ENCODE data around the gene RDH5. TPM values are rescaled to one million over a fixed set of nuclear protein-coding genes. Genes with fewer than 3 reads are reported as not detected.

RDH5 gene
- total RNA-seq, 1 experiment from 2014 or later = 6.0 TPM

DNA sequence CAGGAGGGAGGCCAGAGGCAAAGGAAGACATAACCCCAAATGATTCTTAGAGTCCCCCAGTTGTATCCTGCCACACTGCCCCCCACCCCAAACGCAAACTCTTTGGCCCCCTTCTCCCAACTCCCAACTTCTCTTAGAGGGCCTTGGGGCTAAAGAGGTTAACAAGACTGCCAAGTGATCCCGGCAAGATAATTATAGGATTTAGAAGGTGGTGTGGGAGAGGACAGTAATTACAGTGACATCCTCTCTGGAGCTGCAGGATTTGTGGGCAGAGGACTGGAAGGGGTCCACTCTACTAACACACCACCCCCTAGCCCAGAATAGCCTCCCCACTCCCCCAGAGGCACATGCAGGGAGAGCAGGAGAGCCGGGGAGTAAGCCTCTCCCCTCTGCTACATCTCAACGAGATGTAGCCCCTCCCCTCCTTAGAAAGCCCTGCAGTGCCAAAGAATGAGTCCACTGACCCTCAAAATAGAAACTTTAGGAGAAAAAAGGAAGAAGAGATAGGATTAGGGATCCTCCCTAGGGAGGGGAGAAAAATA, 17.5 kb downstream of the RDH5 start:
- BruUV-seq (replicated peaks) = no TSS peak
- H3K36me3 ChIP-seq (ENCODE audit: control insufficient read depth, insufficient read depth, low read length) = no peaks in the 10 kb centered on the region
- CTCF ChIA-PET = interaction anchor here (0.6 to 3.8 kb wide), 27 partner anchors 9 to 466 kb away, joined by 3 to 37 read pairs (median 7); partner anchors contain the start of genes CD63, DNAJC14, ORMDL2 and PA2G4
- H3K9me3 ChIP-seq = no peaks in the 10 kb centered on the region
- intact Hi-C loops (cut with micrococcal nuclease; ENCODE audit: unreplicated experiment) = loop anchor here (1.0 to 2.0 kb wide), 8 partner anchors 13 to 304 kb away; partner anchors contain the start of genes PYM1, RPS26 and SUOX
- no peaks in the 10 kb centered on the region for H3K27me3 ChIP-seq (replicated peaks; ENCODE audit: control insufficient read depth, insufficient read depth, low read length)
- H3K27ac Mint-ChIP-seq (ENCODE audit: unreplicated experiment) = peak overlapping the region; percentile 43
- H3K4me1 Mint-ChIP-seq (ENCODE audit: low read depth, unreplicated experiment) = peaks cover 25% of the 10 kb centered on the region
- no peaks in the 10 kb centered on the region for H3K36me3 Mint-ChIP-seq (ENCODE audit: insufficient read depth, unreplicated experiment)
- DNase-seq = no peak
- peak overlapping the region; percentile 77 for H3K4me3 Mint-ChIP-seq (ENCODE audit: unreplicated experiment)
- POLR2A ChIA-PET = interaction anchor here (0.6 to 0.9 kb wide), 4 partner anchors 9 to 363 kb away, joined by 3 to 6 read pairs (median 4); partner anchors contain the start of genes CD63 and DNAJC14
- no peak for TF ChIP-seq CTCF (IDR thresholded peaks at IDR 0.05; ENCODE audit: insufficient read depth in 1 of 2, low read depth in 1 of 2, low read length in 1 of 2, severe bottlenecking in 1 of 2, unreplicated experiment in 1 of 2)
- peak overlapping the region; percentile 48 for H3K4me3 ChIP-seq (ENCODE audit: low read depth, low read length)
- no peaks in the 10 kb centered on the region for H3K9me3 Mint-ChIP-seq (ENCODE audit: unreplicated experiment)
- peaks cover 12% of the 10 kb centered on the region for H3K4me1 ChIP-seq
- H3K27me3 Mint-ChIP-seq (ENCODE audit: insufficient read depth, unreplicated experiment) = no peaks in the 10 kb centered on the region

- no peaks in the 10 kb centered on the region for H3K36me3 ChIP-seq (ENCODE audit: control insufficient read depth, insufficient read depth, low read length)
- intact Hi-C loops (cut with micrococcal nuclease; ENCODE audit: unreplicated experiment) = loop anchor here (1.0 to 2.0 kb wide), 6 partner anchors 59 to 303 kb away; partner anchors contain the start of genes PYM1, RPS26 and SUOX
- DNase-seq = peak; percentile 82 to 84
- ChIA-PET CTCF (interaction anchor here (0.5 to 3.8 kb wide), 31 partner anchors 9 to 451 kb away, joined by 3 to 37 read pairs (median 6); partner anchors contain the start of genes CD63, DNAJC14, ORMDL2 and PA2G4), POLR2A (interaction anchor here (0.6 to 1.2 kb wide), 7 partner anchors 9 to 362 kb away, joined by 3 to 9 read pairs (median 4); partner anchors contain the start of genes CD63, DNAJC14, ORMDL2 and SARNP)
- H3K9me3 ChIP-seq = no peaks in the 10 kb centered on the region
- Mint-ChIP-seq H3K27me3 (ENCODE audit: insufficient read depth, unreplicated experiment) (no peaks in the 10 kb centered on the region), H3K4me1 (ENCODE audit: low read depth, unreplicated experiment) (peaks cover 28% of the 10 kb centered on the region), H3K9me3 (ENCODE audit: unreplicated experiment) (no peaks in the 10 kb centered on the region), H3K27ac (ENCODE audit: unreplicated experiment) (peak overlapping the region; percentile 43), H3K4me3 (ENCODE audit: unreplicated experiment) (peak overlapping the region; percentile 77), H3K36me3 (ENCODE audit: insufficient read depth, unreplicated experiment) (no peaks in the 10 kb centered on the region)
- H3K4me3 ChIP-seq (ENCODE audit: low read depth, low read length) = peak overlapping the region; percentile 48
- TF ChIP-seq CTCF (IDR thresholded peaks at IDR 0.05; ENCODE audit: insufficient read depth in 1 of 2, low read depth in 1 of 2, low read length in 1 of 2, severe bottlenecking in 1 of 2, unreplicated experiment in 1 of 2) = peak; percentile 70 to 75
- no peaks in the 10 kb centered on the region for H3K27me3 ChIP-seq (replicated peaks; ENCODE audit: control insufficient read depth, insufficient read depth, low read length)
- H3K4me1 ChIP-seq = peaks cover 14% of the 10 kb centered on the region
- BruUV-seq (replicated peaks) = no TSS peak
Observed at GRCh38 chr12:55738123-55739024, 18.2 kb downstream of the RDH5 start.

DNA sequence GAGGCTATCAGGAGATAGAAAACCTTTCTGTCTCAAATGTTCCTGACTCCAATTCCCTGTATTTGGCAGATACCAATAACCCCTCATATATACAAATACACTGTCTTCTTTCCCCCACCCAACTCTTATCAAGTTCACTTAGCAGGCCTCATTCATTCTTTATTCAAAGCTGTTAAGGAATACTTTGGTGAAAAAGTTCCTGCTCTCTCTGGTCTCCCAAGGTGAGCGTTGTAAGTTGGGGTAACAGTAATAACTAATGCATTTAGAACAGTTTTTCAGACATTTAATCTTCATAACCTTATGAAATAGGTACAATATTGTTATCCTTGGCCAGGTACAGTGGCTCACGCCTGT, 18.8 kb downstream of the RDH5 start:
- POLR2A ChIA-PET = interaction anchor here (0.8 to 1.2 kb wide), 2 partner anchors 9 to 79 kb away, joined by 3 to 9 read pairs; partner anchors contain the start of genes ORMDL2 and SARNP
- H3K9me3 ChIP-seq = no peaks in the 10 kb centered on the region
- DNase-seq = no peak
- no peaks in the 10 kb centered on the region for H3K36me3 ChIP-seq (ENCODE audit: control insufficient read depth, insufficient read depth, low read length)
- H3K4me3 ChIP-seq (ENCODE audit: low read depth, low read length) = no peak overlapping the region
- peaks cover 28% of the 10 kb centered on the region for H3K4me1 Mint-ChIP-seq (ENCODE audit: low read depth, unreplicated experiment)
- H3K4me1 ChIP-seq = peaks cover 14% of the 10 kb centered on the region
- CTCF ChIA-PET = interaction anchor here (0.5 to 3.8 kb wide), 27 partner anchors 9 to 450 kb away, joined by 3 to 37 read pairs (median 7); partner anchors contain the start of genes CD63, ORMDL2, PA2G4 and PYM1
- no peaks in the 10 kb centered on the region for H3K9me3 Mint-ChIP-seq (ENCODE audit: unreplicated experiment)
- intact Hi-C loops (cut with micrococcal nuclease; ENCODE audit: unreplicated experiment) = loop anchor here (1.0 to 2.0 kb wide), 3 partner anchors 188 to 258 kb away; partner anchors contain the start of genes PYM1 and SUOX
- H3K36me3 Mint-ChIP-seq (ENCODE audit: insufficient read depth, unreplicated experiment) = no peaks in the 10 kb centered on the region
- no peaks in the 10 kb centered on the region for H3K27me3 ChIP-seq (replicated peaks; ENCODE audit: control insufficient read depth, insufficient read depth, low read length)
- H3K27me3 Mint-ChIP-seq (ENCODE audit: insufficient read depth, unreplicated experiment) = no peaks in the 10 kb centered on the region
- BruUV-seq (replicated peaks) = no TSS peak
- no peak for TF ChIP-seq CTCF (IDR thresholded peaks at IDR 0.05; ENCODE audit: insufficient read depth in 1 of 2, low read depth in 1 of 2, low read length in 1 of 2, severe bottlenecking in 1 of 2, unreplicated experiment in 1 of 2)
- H3K27ac Mint-ChIP-seq (ENCODE audit: unreplicated experiment) = no peak overlapping the region
- peak overlapping the region; percentile 77 for H3K4me3 Mint-ChIP-seq (ENCODE audit: unreplicated experiment)
